ENCODE measurements around the gene CANX.
A peak's percentile ranks its signal among the peaks of the same experiment; 100 is the strongest.

The CANX gene

DNA sequence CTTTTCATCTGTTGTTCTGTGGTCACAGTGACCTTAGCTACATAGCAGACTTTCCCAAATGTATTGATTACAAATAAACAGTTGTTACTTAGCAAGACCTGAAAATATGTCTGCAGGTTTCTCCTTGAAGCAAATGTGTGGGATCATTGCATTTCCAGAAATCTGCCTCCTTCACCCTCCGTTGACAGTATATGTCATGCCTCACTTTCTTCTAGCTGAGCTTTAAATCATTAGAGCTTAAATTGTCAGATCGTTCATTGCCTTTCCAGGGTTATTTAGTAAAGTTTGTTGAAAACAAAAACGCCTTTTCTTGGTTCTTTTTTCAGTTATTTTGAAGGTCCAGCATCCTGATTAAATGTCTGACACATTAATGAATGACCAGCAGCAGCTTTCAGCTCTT is 31.6 kb downstream of the CANX start:
- TF ChIP-seq, protein P1, sequence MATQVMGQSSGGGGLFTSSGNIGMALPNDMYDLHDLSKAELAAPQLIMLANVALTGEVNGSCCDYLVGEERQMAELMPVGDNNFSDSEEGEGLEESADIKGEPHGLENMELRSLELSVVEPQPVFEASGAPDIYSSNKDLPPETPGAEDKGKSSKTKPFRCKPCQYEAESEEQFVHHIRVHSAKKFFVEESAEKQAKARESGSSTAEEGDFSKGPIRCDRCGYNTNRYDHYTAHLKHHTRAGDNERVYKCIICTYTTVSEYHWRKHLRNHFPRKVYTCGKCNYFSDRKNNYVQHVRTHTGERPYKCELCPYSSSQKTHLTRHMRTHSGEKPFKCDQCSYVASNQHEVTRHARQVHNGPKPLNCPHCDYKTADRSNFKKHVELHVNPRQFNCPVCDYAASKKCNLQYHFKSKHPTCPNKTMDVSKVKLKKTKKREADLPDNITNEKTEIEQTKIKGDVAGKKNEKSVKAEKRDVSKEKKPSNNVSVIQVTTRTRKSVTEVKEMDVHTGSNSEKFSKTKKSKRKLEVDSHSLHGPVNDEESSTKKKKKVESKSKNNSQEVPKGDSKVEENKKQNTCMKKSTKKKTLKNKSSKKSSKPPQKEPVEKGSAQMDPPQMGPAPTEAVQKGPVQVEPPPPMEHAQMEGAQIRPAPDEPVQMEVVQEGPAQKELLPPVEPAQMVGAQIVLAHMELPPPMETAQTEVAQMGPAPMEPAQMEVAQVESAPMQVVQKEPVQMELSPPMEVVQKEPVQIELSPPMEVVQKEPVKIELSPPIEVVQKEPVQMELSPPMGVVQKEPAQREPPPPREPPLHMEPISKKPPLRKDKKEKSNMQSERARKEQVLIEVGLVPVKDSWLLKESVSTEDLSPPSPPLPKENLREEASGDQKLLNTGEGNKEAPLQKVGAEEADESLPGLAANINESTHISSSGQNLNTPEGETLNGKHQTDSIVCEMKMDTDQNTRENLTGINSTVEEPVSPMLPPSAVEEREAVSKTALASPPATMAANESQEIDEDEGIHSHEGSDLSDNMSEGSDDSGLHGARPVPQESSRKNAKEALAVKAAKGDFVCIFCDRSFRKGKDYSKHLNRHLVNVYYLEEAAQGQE (IDR thresholded peaks at IDR 0.05; ENCODE audit: insufficient read depth in 1 of 2, low read depth in 2 of 2, low read length in 2 of 2) = no peak
- no peak for TF ChIP-seq TAF1 (IDR thresholded peaks at IDR 0.05; ENCODE audit: borderline replicate concordance, insufficient read depth, low read length)
- TF ChIP-seq FOXP2 (optimal IDR thresholded peaks at IDR 0.05; ENCODE audit: borderline replicate concordance, extremely low read depth, extremely low read length, insufficient read depth) = no peak
- no peak for TF ChIP-seq POLR2AphosphoS5 (IDR thresholded peaks at IDR 0.05; ENCODE audit: low read depth, low read length)
- no peak for TF ChIP-seq SIN3A (IDR thresholded peaks at IDR 0.05; ENCODE audit: borderline replicate concordance, insufficient read depth, low read length)

- TF ChIP-seq FOXP2 (optimal IDR thresholded peaks at IDR 0.05; ENCODE audit: borderline replicate concordance, extremely low read depth, extremely low read length, insufficient read depth) = no peak
- TF ChIP-seq POLR2AphosphoS5 (IDR thresholded peaks at IDR 0.05; ENCODE audit: low read depth, low read length) = no peak
- TF ChIP-seq TAF1 (IDR thresholded peaks at IDR 0.05; ENCODE audit: borderline replicate concordance, insufficient read depth, low read length) = no peak
- TF ChIP-seq, protein P1 (IDR thresholded peaks at IDR 0.05; ENCODE audit: insufficient read depth in 1 of 2, low read depth in 2 of 2, low read length in 2 of 2) = no peak
- TF ChIP-seq SIN3A (IDR thresholded peaks at IDR 0.05; ENCODE audit: borderline replicate concordance, insufficient read depth, low read length) = no peak
These were observed 32.1 kb downstream of the CANX start for GRCh38 chr5:179730852-179731251.

GRCh38 chr5:179731791-179732411 is 33.1 kb downstream of the CANX start:
- TF ChIP-seq TAF1 (IDR thresholded peaks at IDR 0.05; ENCODE audit: borderline replicate concordance, insufficient read depth, low read length) (no peak), FOXP2 (optimal IDR thresholded peaks at IDR 0.05; ENCODE audit: borderline replicate concordance, extremely low read depth, extremely low read length, insufficient read depth) (no peak), POLR2AphosphoS5 (IDR thresholded peaks at IDR 0.05; ENCODE audit: low read depth, low read length) (peak; percentile 13; the same call in 1 of the 2 replicates), SIN3A (IDR thresholded peaks at IDR 0.05; ENCODE audit: borderline replicate concordance, insufficient read depth, low read length) (no peak)
- TF ChIP-seq, protein P1 (IDR thresholded peaks at IDR 0.05; ENCODE audit: insufficient read depth in 1 of 2, low read depth in 2 of 2, low read length in 2 of 2) = no peak

DNA sequence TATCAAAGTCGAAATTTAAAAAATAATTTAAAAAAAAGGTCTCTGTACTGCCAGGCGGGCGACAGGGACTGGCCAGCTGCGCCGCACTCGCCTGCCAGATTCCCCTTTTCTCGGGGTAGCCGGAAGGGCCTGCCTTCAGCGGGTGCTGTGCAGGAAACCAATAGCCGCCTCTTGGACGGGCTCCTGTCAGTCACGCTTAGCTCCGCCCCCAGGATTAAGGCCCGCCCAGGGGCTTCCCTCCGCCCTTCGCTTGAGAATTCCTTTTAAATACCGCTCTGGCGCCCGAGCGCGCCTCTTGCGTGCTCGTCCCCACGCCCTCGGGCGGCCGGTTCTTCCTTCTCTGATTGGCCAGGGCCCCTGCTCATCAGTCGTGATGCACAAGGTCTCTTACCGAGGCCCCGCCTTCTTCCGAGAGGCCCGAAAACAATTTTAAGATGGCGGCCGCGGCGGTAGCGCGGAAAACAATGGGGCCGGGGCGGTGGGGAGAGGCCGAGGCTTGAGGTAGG is 33.7 kb downstream of the CANX start, which contains the start of gene MAML1:
Gene MAML1, plus strand, starts transcription at position 411 of the 506 bp plus-strand sequence. CDS start 291 bp downstream, outside the sequence.
- TF ChIP-seq TAF1 (IDR thresholded peaks at IDR 0.05; ENCODE audit: borderline replicate concordance, insufficient read depth, low read length) (peak; percentile 92), FOXP2 (optimal IDR thresholded peaks at IDR 0.05; ENCODE audit: borderline replicate concordance, extremely low read depth, extremely low read length, insufficient read depth) (peak; percentile 71), POLR2AphosphoS5 (IDR thresholded peaks at IDR 0.05; ENCODE audit: low read depth, low read length) (peak; percentile 56), SIN3A (IDR thresholded peaks at IDR 0.05; ENCODE audit: borderline replicate concordance, insufficient read depth, low read length) (no peak; the same call in 1 of the 2 replicates)
- TF ChIP-seq, protein P1 (IDR thresholded peaks at IDR 0.05; ENCODE audit: insufficient read depth in 1 of 2, low read depth in 2 of 2, low read length in 2 of 2) = no peak
